HG02884 (cell line): ENCODE data around the gene LMAN2L.
"Not testable (repeated sequence)": the region's sequence is repeated elsewhere in the genome, so short reads cannot be mapped to it uniquely, and the experiment has no call there.

Experiments
- ATAC-seq: cut with Tn5 transposase; IDR thresholded peaks from one replicate; pipeline ENCODE4 v1.9.1; 2021; ENCODE audit warnings: mild to moderate bottlenecking, moderate library complexity; ENCODE audit not compliant: unreplicated experiment

Gene LMAN2L

GRCh38 chr2:96689431-96689991, 50.4 kb downstream of the LMAN2L start:
- ATAC-seq = no peak

- no peak for ATAC-seq
Measured at GRCh38 chr2:96688649-96689430, 51.0 kb downstream of the LMAN2L start.

- no peak for ATAC-seq
Measured at GRCh38 chr2:96687711-96688640, 51.9 kb downstream of the LMAN2L start.

GRCh38 chr2:96687266-96687665, 52.6 kb downstream of the LMAN2L start:
- ATAC-seq = no peak

- ATAC-seq = no peak
Measured at GRCh38 chr2:96685577-96686459, 54.0 kb downstream of the LMAN2L start.

- ATAC-seq = no peak
Measured at GRCh38 chr2:96684883-96685576, 54.8 kb downstream of the LMAN2L start.

GRCh38 chr2:96683972-96684820, 55.7 kb downstream of the LMAN2L start:
- no peak for ATAC-seq

GRCh38 chr2:96683307-96683706, 56.6 kb downstream of the LMAN2L start:
- no peak for ATAC-seq

GRCh38 chr2:96681540-96681939, 58.3 kb downstream of the LMAN2L start:
- ATAC-seq = no peak

GRCh38 chr2:96680561-96681141, 59.2 kb downstream of the LMAN2L start:
- ATAC-seq = no peak

- ATAC-seq = no peak
Measured at GRCh38 chr2:96679848-96680247, 60.0 kb downstream of the LMAN2L start.

- ATAC-seq = no peak
Measured at GRCh38 chr2:96669539-96670215, 70.2 kb downstream of the LMAN2L start.

- ATAC-seq = no peak
Measured at GRCh38 chr2:96668771-96669170, 71.1 kb downstream of the LMAN2L start.

- ATAC-seq = not testable (repeated sequence)
Measured at GRCh38 chr2:96665717-96666116, 74.1 kb downstream of the LMAN2L start.

GRCh38 chr2:96665083-96665569, 74.7 kb downstream of the LMAN2L start:
- no peak for ATAC-seq

- no peak for ATAC-seq
Measured at GRCh38 chr2:96664366-96664925, 75.4 kb downstream of the LMAN2L start.

GRCh38 chr2:96663829-96664228, 76.0 kb downstream of the LMAN2L start:
- ATAC-seq = no peak

GRCh38 chr2:96663177-96663576, 76.7 kb downstream of the LMAN2L start:
- ATAC-seq = no peak
